Measurements from ENCODE around the gene QRSL1.

QRSL1 gene

GRCh38 chr6:106648651-106649308 lies 19.4 kb downstream of the QRSL1 start:
- no peak overlapping the region for H3K4me3 ChIP-seq (ENCODE audit: low read depth, low read length)

GRCh38 chr6:106658469-106658868 lies 29.1 kb downstream of the QRSL1 start:
- H3K4me3 ChIP-seq (ENCODE audit: low read depth, low read length) = no peak overlapping the region
- no peak for TF ChIP-seq CTCF (IDR thresholded peaks at IDR 0.05; ENCODE audit: low read depth, low read length, missing control alignments)
- no peak for DNase-seq (ENCODE audit: low read depth)

More at GRCh38 chr6:106648651-106649308, 19.4 kb downstream of the QRSL1 start:
- no peak for TF ChIP-seq CTCF (IDR thresholded peaks at IDR 0.05; ENCODE audit: low read depth, low read length, missing control alignments)
- DNase-seq (ENCODE audit: low read depth) = no peak

- no peak for DNase-seq (ENCODE audit: low read depth)
- TF ChIP-seq CTCF (IDR thresholded peaks at IDR 0.05; ENCODE audit: low read depth, low read length, missing control alignments) = no peak
- H3K4me3 ChIP-seq (ENCODE audit: low read depth, low read length) = no peak overlapping the region
These were observed 30.5 kb downstream of the QRSL1 start for GRCh38 chr6:106659859-106660258.

- TF ChIP-seq CTCF (IDR thresholded peaks at IDR 0.05; ENCODE audit: low read depth, low read length, missing control alignments) = no peak
- no peak for DNase-seq (ENCODE audit: low read depth)
These were observed 33.1 kb downstream of the QRSL1 start for GRCh38 chr6:106662458-106662857.

GRCh38 chr6:106666282-106667021 lies 37.1 kb downstream of the QRSL1 start:
- no peak for TF ChIP-seq CTCF (IDR thresholded peaks at IDR 0.05; ENCODE audit: low read depth, low read length, missing control alignments)
- peak; percentile 75 for DNase-seq (ENCODE audit: low read depth)
- H3K4me3 ChIP-seq (ENCODE audit: low read depth, low read length) = no peak overlapping the region

More at GRCh38 chr6:106662458-106662857, 33.1 kb downstream of the QRSL1 start:
- no peak overlapping the region for H3K4me3 ChIP-seq (ENCODE audit: low read depth, low read length)

GRCh38 chr6:106667022-106667402 lies 37.6 kb downstream of the QRSL1 start:
- TF ChIP-seq CTCF (IDR thresholded peaks at IDR 0.05; ENCODE audit: low read depth, low read length, missing control alignments) = no peak
- H3K4me3 ChIP-seq (ENCODE audit: low read depth, low read length) = no peak overlapping the region
- no peak for DNase-seq (ENCODE audit: low read depth)

Measured in GM12864 (cell line).